HG03520 (cell line): ENCODE results near the gene SRPX.

Experiments
- ATAC-seq: cut with Tn5 transposase; IDR thresholded peaks from one replicate; pipeline ENCODE4 v1.9.1; 2021; ENCODE audit warnings: mild to moderate bottlenecking, moderate library complexity; ENCODE audit not compliant: unreplicated experiment

SRPX gene

DNA sequence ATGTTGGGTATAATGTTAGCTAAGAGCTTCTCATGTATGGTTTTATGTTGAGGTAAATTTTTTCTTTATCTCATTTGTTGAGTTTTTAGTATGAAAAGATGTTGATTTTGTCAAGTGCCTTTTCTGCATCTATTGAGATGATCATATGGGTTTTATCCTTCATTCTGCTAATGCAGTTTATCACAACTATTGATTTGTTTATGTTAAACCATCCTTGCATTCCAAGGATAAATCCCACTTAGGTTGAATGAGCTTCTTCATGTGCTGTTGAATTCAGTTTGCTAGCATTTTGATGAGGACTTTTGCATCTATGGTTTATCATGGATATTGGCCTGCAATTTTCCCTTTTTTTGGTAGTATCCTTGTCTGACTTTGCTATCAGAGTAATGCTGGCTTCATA, 121.0 kb downstream of the SRPX start:
- ATAC-seq: no peak
